Heart left ventricle (tissue), 13 donors: Measurements from ENCODE around the gene TRAPPC12.

Experiments used
- CTCF ChIP-seq, 12 donors: fragments of 200-600 bp; sonication (generic) in 4 of 12; IDR thresholded peaks; one replicate each; pipeline versions ENCODE4 v1.5.0 to v1.8.0; 2018 to 2022; ENCODE audit warnings: antibody characterized with exemption in 12 of 12, mild to moderate bottlenecking in 5 of 12
- POLR2A ChIP-seq, 2 donors: fragments of 450-650 bp; IDR thresholded peaks; one replicate each; pipeline ENCODE4 v1.6.1; 2017; ENCODE audit warnings: antibody characterized with exemption in 2 of 2, mild to moderate bottlenecking in 2 of 2, moderate library complexity in 2 of 2
- donor health status: ischemic (EF 13 %, LVEDD 7.1; RV severe dilation, severe dysfunction).
- donor health status: DM: no; HTN: yes; CAD: no.
- donor health status: DM: no; HTN: no; CAD: no.
- donor health status: ischemic (EF 25% LVEDD 6.9; RV normal size, moderate dysfunction).
- donor health status: ischemic (EF 25% LVEDD 5.7; RV mildly dilated, moderate dysfunction).
- donor health status: ischemic (EF 35%, LVEDD 5.7; RV mildly dilated, moderate dysfunction).
- donor health status: nonischemic (EF 11% LVEDD 7.7; RV severe dilation, severe dysfunction).
- donor health status: DM: yes; HTN: yes; CAD: no.
- donor health status: PGD.
- donor health status: ischemic (EF 29% LVEDD 5.4; RV normal size, mild dysfunction).
- donor health status: nonischemic (EF 23%, LVEDD 6.1; RV moderate dilation, normal function).

GRCh38 chr2:3492951-3493614 is 113.6 kb downstream of the TRAPPC12 start:
- TF ChIP-seq POLR2A (IDR thresholded peaks at IDR 0.05) (no peak), CTCF (IDR thresholded peaks at IDR 0.05) (no peak)
